T-helper 17 cell (primary cell): ENCODE data around the gene RNU5D-1. TPM values are rescaled to one million over a fixed set of nuclear protein-coding genes. Genes with fewer than 3 reads are reported as not detected.
A peak's percentile ranks its signal among the peaks of the same experiment; 100 is the strongest.

Experiments
- ATAC-seq: fragments of 150-1000 bp; cut with Tn5 transposase; 2 replicates; pipeline ENCODE4 v1.10.0; 2021; ENCODE audit warnings: mild to moderate bottlenecking, moderate library complexity
- DNase-seq, 3 donors: peaks; one replicate each; pipeline versions ENCODE4 v3.0.0 to v3.0.0-alpha.2; 2020 to 2021
- H3K9me3 ChIP-seq: one replicate; pipeline ENCODE4 v1.7.0; 2013; ENCODE audit warnings: low read length, mild to moderate bottlenecking; ENCODE audit not compliant: control insufficient read depth, poor library complexity, severe bottlenecking
- H3K27ac Mint-ChIP-seq: one replicate; pipeline ENCODE4 v1.8.0; 2022; ENCODE audit warnings: mild to moderate bottlenecking, moderate library complexity, mixed read lengths
- H3K27me3 Mint-ChIP-seq: one replicate; pipeline ENCODE4 v1.8.0; 2022; ENCODE audit warnings: mixed read lengths
- H3K36me3 Mint-ChIP-seq: one replicate; pipeline ENCODE4 v1.8.0; 2022; ENCODE audit warnings: low read depth, mixed read lengths
- H3K4me1 Mint-ChIP-seq: one replicate; pipeline ENCODE4 v1.8.0; 2022; ENCODE audit warnings: mild to moderate bottlenecking, mixed read lengths
- H3K4me3 Mint-ChIP-seq: one replicate; pipeline ENCODE4 v1.8.0; 2022; ENCODE audit warnings: mild to moderate bottlenecking, moderate library complexity, mixed read lengths
- total RNA-seq, 4 donors: library from RNA in 2 of 4; stranded (reverse) in 2 of 4; gene quantifications; one replicate each; pipeline ENCODE4 v1.2.3 and lab custom pipeline; 2022 to 2026

The RNU5D-1 gene
- total RNA-seq, 2 donors from 2014 or later, result not detected

DNA sequence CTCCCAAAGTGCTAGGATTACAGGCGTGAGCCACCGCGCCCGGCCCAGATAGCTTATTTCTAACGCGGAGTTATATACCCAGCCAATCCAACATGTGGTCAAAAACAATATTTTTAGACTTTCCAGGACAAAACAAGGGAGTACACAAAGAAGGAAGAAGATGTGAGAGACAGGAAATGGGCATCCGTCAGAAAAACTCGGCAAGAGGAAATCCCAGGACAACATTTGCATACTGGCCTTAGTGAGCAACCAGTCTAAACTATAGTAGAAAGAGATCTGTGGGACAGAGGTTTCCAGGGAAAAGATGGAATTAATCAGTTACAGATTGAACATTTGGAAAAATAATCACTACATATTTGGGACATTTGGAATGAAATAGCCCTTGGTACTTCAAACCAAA lies 45.1 kb downstream of the RNU5D-1 start:
- peak overlapping the region; percentile 39 for H3K27ac Mint-ChIP-seq
- no peak overlapping the region for H3K4me3 Mint-ChIP-seq
- H3K27me3 Mint-ChIP-seq, result peaks cover 6% of the 10 kb centered on the region
- no peaks in the 10 kb centered on the region for H3K36me3 Mint-ChIP-seq
- no peak for DNase-seq
- no peak for ATAC-seq
- peaks cover 2% of the 10 kb centered on the region for H3K4me1 Mint-ChIP-seq
- no peaks in the 10 kb centered on the region for H3K9me3 ChIP-seq

DNA sequence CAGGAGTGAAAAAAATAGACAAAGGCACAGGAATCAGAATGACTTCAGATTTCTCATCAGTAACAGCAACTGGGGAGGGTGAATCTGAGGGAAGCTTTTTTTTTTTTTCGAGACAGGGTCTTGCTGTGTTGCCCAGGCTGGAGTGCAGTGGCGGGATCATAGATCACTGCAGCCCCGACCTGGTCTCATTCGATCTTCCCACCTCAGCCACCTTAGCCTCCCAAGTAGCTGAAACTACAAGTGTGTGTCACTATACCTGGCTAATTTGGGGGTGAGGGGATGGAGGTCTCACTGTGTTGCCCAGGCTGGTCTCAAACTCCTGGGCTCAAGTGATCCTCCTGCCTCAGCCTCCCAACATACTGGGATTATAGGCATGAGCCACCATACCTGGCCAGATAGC lies 45.8 kb downstream of the RNU5D-1 start:
- Mint-ChIP-seq H3K4me3 (no peak overlapping the region), H3K4me1 (peaks cover 2% of the 10 kb centered on the region), H3K36me3 (no peaks in the 10 kb centered on the region), H3K27ac (peak overlapping the region; percentile 39), H3K27me3 (peaks cover 6% of the 10 kb centered on the region)
- DNase-seq, result no peak
- H3K9me3 ChIP-seq, result no peaks in the 10 kb centered on the region
- ATAC-seq, result no peak

DNA sequence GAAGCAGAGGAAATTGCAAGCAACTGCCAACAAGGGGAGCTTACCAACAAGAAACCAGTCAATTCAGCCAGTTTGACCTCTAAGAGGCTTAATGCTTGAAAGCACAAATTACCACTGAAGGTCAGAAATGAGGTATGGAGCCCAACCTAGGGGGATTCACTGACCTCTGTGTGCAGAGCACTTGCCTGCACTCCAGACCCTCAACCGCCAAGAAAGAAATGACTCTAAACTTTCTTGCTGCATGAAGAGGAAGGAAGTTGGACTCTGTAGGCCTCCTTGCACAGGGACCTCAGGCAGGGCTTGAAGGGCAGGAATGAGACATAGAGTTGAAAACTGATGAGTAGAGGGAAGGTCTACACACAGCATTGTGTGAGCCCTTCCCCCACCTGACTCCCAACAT lies 46.4 kb downstream of the RNU5D-1 start:
- H3K4me3 Mint-ChIP-seq, result no peak overlapping the region
- H3K27me3 Mint-ChIP-seq, result peaks cover 6% of the 10 kb centered on the region
- ATAC-seq (no peak), DNase-seq (no peak)
- no peak overlapping the region for H3K27ac Mint-ChIP-seq
- H3K9me3 ChIP-seq, result no peaks in the 10 kb centered on the region
- peaks cover 2% of the 10 kb centered on the region for H3K36me3 Mint-ChIP-seq
- peaks cover 2% of the 10 kb centered on the region for H3K4me1 Mint-ChIP-seq

DNA sequence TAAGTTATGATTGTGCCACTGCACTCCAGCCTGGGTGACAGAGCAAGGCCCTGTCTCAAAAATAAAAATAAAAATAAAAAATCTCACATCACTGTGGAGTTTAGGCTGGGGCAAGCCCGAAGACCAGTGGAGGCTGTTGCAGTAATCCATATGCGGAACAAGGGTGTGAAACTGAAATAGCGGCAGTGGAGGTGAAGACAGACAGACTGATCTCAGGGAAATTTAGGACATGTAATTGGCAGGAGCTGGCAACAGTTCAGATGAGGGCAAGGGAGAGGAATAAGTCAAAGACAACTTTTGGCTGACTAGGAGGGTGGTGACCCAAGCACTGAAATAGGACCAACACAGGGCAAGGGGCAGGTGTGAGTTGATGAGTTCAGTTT lies 48.1 kb downstream of the RNU5D-1 start:
- no peak overlapping the region for H3K4me3 Mint-ChIP-seq
- ATAC-seq (no peak), DNase-seq (no peak)
- no peaks in the 10 kb centered on the region for H3K9me3 ChIP-seq
- peaks cover 2% of the 10 kb centered on the region for H3K4me1 Mint-ChIP-seq
- H3K36me3 Mint-ChIP-seq, result peaks cover 2% of the 10 kb centered on the region
- no peaks in the 10 kb centered on the region for H3K27me3 Mint-ChIP-seq
- no peak overlapping the region for H3K27ac Mint-ChIP-seq

DNA sequence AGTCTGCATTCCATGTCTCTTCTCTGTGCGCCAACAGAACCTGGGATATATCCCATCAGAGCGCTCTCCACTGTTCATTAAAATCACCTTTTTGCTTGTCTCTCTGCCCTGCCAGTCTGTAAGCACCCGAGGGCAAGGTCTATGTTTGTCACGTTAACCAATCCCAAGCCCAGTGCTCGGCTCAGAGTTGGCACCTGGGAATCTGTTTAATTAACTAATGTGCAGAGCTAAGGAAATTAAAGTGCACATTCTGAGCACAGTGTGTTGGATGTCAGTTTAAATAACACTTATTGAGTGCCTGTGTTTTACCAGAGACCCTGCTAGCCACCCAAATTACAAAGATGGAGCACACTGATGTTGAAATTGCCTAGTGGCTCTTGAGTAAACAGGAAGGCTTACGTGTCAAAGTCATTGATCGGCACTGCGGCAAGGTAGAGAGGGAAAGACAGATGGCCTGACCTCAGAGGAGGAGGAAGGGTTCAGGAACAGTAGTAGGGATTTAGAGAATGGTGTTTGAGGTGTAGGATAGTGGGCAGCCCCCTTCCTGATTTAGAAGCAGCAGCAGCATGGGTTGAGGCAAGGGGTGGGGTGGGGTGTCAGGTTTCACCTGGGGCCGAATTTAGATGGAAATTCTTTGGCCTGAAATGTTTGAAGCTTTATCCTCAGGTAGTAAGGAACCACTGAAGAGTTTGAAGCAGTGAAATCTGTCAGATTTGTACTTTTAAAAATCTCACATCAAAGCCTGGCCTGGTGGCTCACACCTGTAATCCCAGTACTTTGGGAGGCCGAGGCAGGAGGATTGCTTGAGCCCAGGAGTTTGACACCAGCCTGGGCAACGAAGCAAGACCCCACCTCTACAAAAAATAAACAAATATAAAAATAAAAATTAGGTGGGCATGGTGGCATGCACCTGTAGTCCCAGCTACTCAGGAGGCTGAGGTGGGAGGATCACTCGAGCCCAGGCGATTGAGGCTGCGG lies 48.8 kb downstream of the RNU5D-1 start:
- peaks cover 2% of the 10 kb centered on the region for H3K36me3 Mint-ChIP-seq
- H3K4me3 Mint-ChIP-seq, result no peak overlapping the region
- DNase-seq (no peak), ATAC-seq (no peak)
- H3K9me3 ChIP-seq, result no peaks in the 10 kb centered on the region
- H3K27me3 Mint-ChIP-seq, result no peaks in the 10 kb centered on the region
- peaks cover 2% of the 10 kb centered on the region for H3K4me1 Mint-ChIP-seq
- H3K27ac Mint-ChIP-seq, result no peak overlapping the region

Other genes with a start within 250 kb of the RNU5D-1 start
- 1 to 10 TPM; 2.6 to 2.8 TPM for gene TMEM53, start 56.7 kb downstream of the RNU5D-1 start, total RNA-seq
- 10 to 100 TPM; 53.0 to 56.8 TPM for gene ARMH1, start 56.5 kb downstream of the RNU5D-1 start, total RNA-seq
- gene KIF2C, start 8.7 kb upstream of the RNU5D-1 start, total RNA-seq, result 1 to 10 TPM; 1.4 to 1.7 TPM
- 1,000 to 10,000 TPM; 2,841 to 3,014 TPM for gene RPS8, start 44.4 kb upstream of the RNU5D-1 start, total RNA-seq
- 1 to 10 TPM; 1.1 to 1.4 TPM for gene BEST4, start 57.0 kb upstream of the RNU5D-1 start, total RNA-seq
- 100 to 1,000 TPM; 389 to 523 TPM for gene PLK3, start 69.2 kb upstream of the RNU5D-1 start, total RNA-seq
- 1 to 10 TPM; 5.5 to 6.2 TPM for gene DYNLT4, start 76.2 kb upstream of the RNU5D-1 start, total RNA-seq
- 10 to 100 TPM; 43.1 to 56.6 TPM for gene BTBD19, start 77.4 kb upstream of the RNU5D-1 start, total RNA-seq
- 1 to 10 TPM; 1.6 to 1.7 TPM for gene PTCH2, start 112.1 kb upstream of the RNU5D-1 start, total RNA-seq